NCI-H460 (cell line): ENCODE measurements around the gene ZNF316. TPM values are rescaled to one million over a fixed set of nuclear protein-coding genes. Genes with fewer than 3 reads are reported as not detected.

Experiments used
- DNase-seq: peaks from one replicate; pipeline ENCODE4 v3.0.0-alpha.2; 2016; ENCODE audit warnings: low read depth; ENCODE audit errors: extremely low read depth
- total RNA-seq: library from RNA; depleted of rRNA; stranded (reverse); fragments of >200 nt; shearing (Covaris generic); gene quantifications from 2 replicates; pipeline ENCODE4 v1.2.3, GENCODE V29; 2014; rRNA removed

The ZNF316 gene
- total RNA-seq, 1 experiment from 2014 or later, result 9.8 TPM

DNA sequence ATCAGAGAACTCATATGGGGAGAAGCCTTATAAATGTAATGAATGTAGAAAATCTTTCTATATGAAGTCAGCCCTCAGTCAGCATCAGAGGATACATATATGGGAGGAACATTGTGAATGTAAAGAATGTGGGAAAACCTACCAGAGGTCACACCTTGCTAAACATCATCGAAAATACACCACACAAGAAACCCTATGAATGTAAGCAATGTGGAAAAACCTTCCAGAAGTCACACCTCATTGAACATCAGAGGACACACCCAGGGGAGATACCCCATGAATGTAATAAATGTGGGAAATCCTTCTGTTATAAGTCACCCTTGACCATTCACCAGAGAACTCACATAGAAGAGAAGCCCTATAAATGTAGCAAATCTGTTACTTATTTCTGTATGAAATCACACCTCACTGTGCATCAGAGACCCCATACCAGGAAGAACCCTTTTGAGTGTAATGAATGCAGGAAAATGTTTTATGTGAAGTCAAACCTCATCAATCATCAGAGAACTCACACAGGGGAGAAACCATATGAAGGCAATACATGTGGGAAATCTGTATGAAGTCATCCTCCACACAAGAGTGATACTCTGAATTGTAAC lies 38.8 kb downstream of the ZNF316 start:
- no peak for DNase-seq

DNA sequence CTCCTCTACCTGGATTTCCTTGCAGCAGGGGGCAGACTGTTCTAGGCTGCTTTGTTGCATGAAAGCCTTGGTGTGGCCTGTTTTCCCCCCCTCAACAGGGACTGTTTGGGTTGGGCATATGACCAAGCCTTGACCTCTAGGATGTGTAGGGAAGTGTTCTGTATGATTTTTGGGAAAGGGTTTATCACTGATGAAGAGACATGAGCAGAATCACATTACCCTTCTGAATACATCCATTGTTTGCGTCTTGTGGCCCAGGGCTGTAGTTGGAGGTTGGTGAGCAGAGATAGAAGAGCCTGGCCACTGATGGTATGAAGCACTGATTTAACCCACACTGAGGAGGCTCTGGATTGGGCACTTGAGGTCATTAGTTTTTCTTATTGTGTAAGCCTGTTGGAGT lies 43.0 kb downstream of the ZNF316 start:
- DNase-seq, result no peak

DNA sequence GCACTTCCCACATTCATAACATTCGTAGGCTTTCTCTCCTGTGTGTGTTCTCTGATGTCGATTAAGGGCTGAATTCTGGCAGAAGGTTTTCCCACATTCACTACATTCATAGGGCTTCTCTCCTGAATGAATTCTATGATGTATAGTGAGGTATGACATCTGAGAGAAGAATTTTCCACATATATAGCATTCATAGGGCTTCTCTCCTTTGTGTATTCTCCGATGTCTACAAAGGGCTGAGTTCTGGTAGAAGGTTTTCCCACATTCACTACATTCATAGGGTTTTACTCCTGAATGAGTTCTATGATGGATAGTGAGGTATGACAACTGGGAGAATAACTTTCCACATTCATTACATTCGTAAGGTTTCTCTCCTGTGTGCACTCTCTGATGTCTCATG lies 54.0 kb downstream of the ZNF316 start:
- DNase-seq, result no peak

- no peak for DNase-seq
These were observed 54.5 kb downstream of the ZNF316 start for GRCh38 chr7:6691609-6692106.

GRCh38 chr7:6700793-6701192 lies 63.7 kb downstream of the ZNF316 start:
- no peak for DNase-seq

GRCh38 chr7:6701860-6702259 lies 64.7 kb downstream of the ZNF316 start:
- no peak for DNase-seq

Other genes with a start within 250 kb of the ZNF316 start
- gene DAGLB, start 189.4 kb upstream of the ZNF316 start, total RNA-seq, result 8.7 and 9.8 TPM in 2 replicates
- gene KDELR2, start 153.2 kb upstream of the ZNF316 start, total RNA-seq, result 122 and 128 TPM in 2 replicates
- not detected in 2 replicates for gene GRID2IP, start 85.9 kb upstream of the ZNF316 start, total RNA-seq
- 70.9 and 84.3 TPM in 2 replicates for gene ZDHHC4, start 59.9 kb upstream of the ZNF316 start, total RNA-seq
- 24.4 and 25.2 TPM in 2 replicates for gene INTS15, start 47.3 kb upstream of the ZNF316 start, total RNA-seq
- 0.55 and 0.59 TPM in 2 replicates for gene ZNF853, start 21.7 kb upstream of the ZNF316 start, total RNA-seq
- 22.8 and 27.2 TPM in 2 replicates for gene ZNF12, start 69.6 kb downstream of the ZNF316 start, total RNA-seq
- 0.05 TPM in 1 of 2 replicates, not detected in the other for gene RSPH10B2, start 116.8 kb downstream of the ZNF316 start, total RNA-seq
- gene CCZ1B, start 189.0 kb downstream of the ZNF316 start, total RNA-seq, result 50.4 and 62.1 TPM in 2 replicates